Aorta (tissue), 5 donors: ENCODE data around the gene FAM111A. TPM values are rescaled to one million over a fixed set of nuclear protein-coding genes. Genes with fewer than 3 reads are reported as not detected.

Experiments
- ATAC-seq: fragments of 200-7000 bp; cut with Tn5 transposase; one replicate; pipeline ENCODE4 v1.9.1; 2022; ENCODE audit warnings: moderate library complexity; ENCODE audit not compliant: low FRiP score
- DNase-seq, 2 donors: peaks; one replicate each; pipeline ENCODE4 v3.0.0-alpha.2; 2020
- H3K27ac ChIP-seq, 2 donors: one replicate each; pipeline ENCODE4 v1.5.1; 2013; ENCODE audit warnings: low read length in 2 of 2, mild to moderate bottlenecking in 2 of 2, moderate library complexity in 2 of 2, control low read depth in 1 of 2, inconsistent platforms in 1 of 2, low read depth in 1 of 2
- H3K27me3 ChIP-seq, 2 donors: one replicate each; pipeline ENCODE4 v1.6.1; 2013; ENCODE audit warnings: control low read depth in 1 of 2, low read length in 1 of 2, mild to moderate bottlenecking in 1 of 2, moderate library complexity in 1 of 2; ENCODE audit not compliant: insufficient read depth in 2 of 2, control insufficient read depth in 1 of 2
- H3K36me3 ChIP-seq, 2 donors: one replicate each; pipeline ENCODE4 v1.6.1; 2013; ENCODE audit warnings: control low read depth in 1 of 2, low read length in 1 of 2, mild to moderate bottlenecking in 1 of 2; ENCODE audit not compliant: insufficient read depth in 2 of 2, control insufficient read depth in 1 of 2
- H3K4me1 ChIP-seq, 2 donors: one replicate each; pipeline ENCODE4 v1.6.1; 2013; ENCODE audit warnings: low read length in 2 of 2, control low read depth in 1 of 2, mild to moderate bottlenecking in 1 of 2, moderate library complexity in 1 of 2; ENCODE audit not compliant: insufficient read depth in 2 of 2, control insufficient read depth in 1 of 2
- H3K4me3 ChIP-seq, 2 donors: one replicate each; pipeline ENCODE4 v1.5.1; 2013; ENCODE audit warnings: low read length in 2 of 2, control low read depth in 1 of 2, mild to moderate bottlenecking in 1 of 2
- H3K9me3 ChIP-seq: one replicate; pipeline ENCODE4 v1.6.1; 2013; ENCODE audit warnings: mild to moderate bottlenecking, low read length; ENCODE audit not compliant: control insufficient read depth
- WGBS, 2 donors: extraction: QIAGEN DNeasy Blood & Tissue Kit; methylation state at CpG; one replicate each; pipeline ENCODE4 v1.1.7; 2013; 5-methylcytosine and 5-hydroxymethylcytosine counted together
- intact Hi-C, 2 donors: fragments of 100-400 bp; cut with DNase I; formaldehyde crosslinking; loops; one replicate each; pipeline versions ENCODE4 v1.14.2 to v1.15.0; 2022
- polyA plus RNA-seq, 2 donors: library from polyadenylated mRNA; stranded (reverse); fragments of 200-250 nt; gene quantifications; one replicate each; pipeline ENCODE4 v1.2.3, GENCODE V29; 2013
- total RNA-seq, 2 donors: library from RNA; stranded (reverse); fragmentation: NEBNext Ultra II Directional; extraction: Animal tissue kit (Norgen Biotek cat#: 25700); gene quantifications; one replicate each; pipeline ENCODE4 v1.2.1, GENCODE V29; 2021
- donor health status: healthy with polysubstance abuse.
- donor health status: Bipolar disorder and iron deficiency.
- donor health status: DM: no; HTN: no; CAD: no.
- donor health status: DM: no; HTN: no; CAD: no.
- donor health status: DM: yes; HTN: yes; CAD: no.

Gene FAM111A
- total and polyA plus RNA-seq, 4 donors = 5.8 to 49.0 (median 24.3) TPM

- WGBS, 2 donors = 66 to 78% methylated on average over 3 of the region's 3 CpGs
- H3K27me3 ChIP-seq = no peaks in the 10 kb centered on the region
- no peaks in the 10 kb centered on the region for H3K4me1 ChIP-seq
- no peak overlapping the region for H3K4me3 ChIP-seq
- H3K27ac ChIP-seq = no peak overlapping the region
- no peak for DNase-seq
- peaks cover 0 to 1% of the 10 kb centered on the region in 2 donors for H3K36me3 ChIP-seq
- intact Hi-C loops = no loop called here
- no peak for ATAC-seq
- H3K9me3 ChIP-seq = no peaks in the 10 kb centered on the region
Observed at GRCh38 chr11:59187035-59187434, 44.4 kb downstream of the FAM111A start.

GRCh38 chr11:59187587-59187986 lies 44.9 kb downstream of the FAM111A start:
- intact Hi-C loops = no loop called here
- no peak overlapping the region for H3K27ac ChIP-seq

GRCh38 chr11:59188954-59189353 lies 46.3 kb downstream of the FAM111A start:
- no peak for ATAC-seq
- peaks cover 0 to 3% of the 10 kb centered on the region in 2 donors for H3K36me3 ChIP-seq

More at GRCh38 chr11:59187587-59187986, 44.9 kb downstream of the FAM111A start:
- ATAC-seq (no peak), DNase-seq (peak in 1 of 2 donors; percentile 68)
- H3K9me3 ChIP-seq = no peaks in the 10 kb centered on the region
- no peak overlapping the region for H3K4me3 ChIP-seq
- WGBS, 2 donors = 83% methylated on average over 6 of the region's 6 CpGs
- peaks cover 0 to 3% of the 10 kb centered on the region in 2 donors for H3K36me3 ChIP-seq
- H3K4me1 ChIP-seq = no peaks in the 10 kb centered on the region
- H3K27me3 ChIP-seq = no peaks in the 10 kb centered on the region

GRCh38 chr11:59189986-59190385 lies 47.3 kb downstream of the FAM111A start:
- Histone ChIP-seq H3K27me3 (no peaks in the 10 kb centered on the region), H3K4me1 (no peaks in the 10 kb centered on the region), H3K4me3 (no peak overlapping the region), H3K36me3 (peaks cover 0 to 3% of the 10 kb centered on the region in 2 donors), H3K27ac (no peak overlapping the region), H3K9me3 (no peaks in the 10 kb centered on the region)
- 59 to 62% methylated on average over 4 of the region's 4 CpGs for WGBS, 2 donors
- ATAC-seq (no peak), DNase-seq (no peak)
- intact Hi-C loops = no loop called here

More at GRCh38 chr11:59188954-59189353, 46.3 kb downstream of the FAM111A start:
- DNase-seq = no peak
- Histone ChIP-seq H3K27ac (no peak overlapping the region), H3K27me3 (no peaks in the 10 kb centered on the region), H3K4me1 (no peaks in the 10 kb centered on the region), H3K4me3 (no peak overlapping the region), H3K9me3 (no peaks in the 10 kb centered on the region)
- WGBS, 2 donors = 86 to 88% methylated on average over 4 of the region's 4 CpGs
- intact Hi-C loops = no loop called here

- no peak for DNase-seq
- H3K9me3 ChIP-seq = no peaks in the 10 kb centered on the region
- H3K36me3 ChIP-seq = peaks cover 0 to 3% of the 10 kb centered on the region in 2 donors
- no peak overlapping the region for H3K4me3 ChIP-seq
- ATAC-seq = no peak
- no peak overlapping the region for H3K27ac ChIP-seq
- WGBS, 2 donors = 81 to 92% methylated on average over 4 of the region's 4 CpGs
- H3K27me3 ChIP-seq = no peaks in the 10 kb centered on the region
- intact Hi-C loops = no loop called here
- no peaks in the 10 kb centered on the region for H3K4me1 ChIP-seq
Observed at GRCh38 chr11:59191095-59191494, 48.4 kb downstream of the FAM111A start.

GRCh38 chr11:59191890-59192289 lies 49.2 kb downstream of the FAM111A start:
- Histone ChIP-seq H3K4me1 (no peaks in the 10 kb centered on the region), H3K36me3 (peaks cover 0 to 3% of the 10 kb centered on the region in 2 donors)
- 89 to 92% methylated on average over 8 of the region's 8 CpGs for WGBS, 2 donors

GRCh38 chr11:59192446-59193020 lies 49.9 kb downstream of the FAM111A start:
- Histone ChIP-seq H3K36me3 (peaks cover 0 to 3% of the 10 kb centered on the region in 2 donors), H3K9me3 (no peaks in the 10 kb centered on the region), H3K4me1 (no peaks in the 10 kb centered on the region), H3K27ac (no peak overlapping the region), H3K4me3 (no peak overlapping the region), H3K27me3 (no peaks in the 10 kb centered on the region)
- DNase-seq (no peak), ATAC-seq (no peak)
- 90 to 98% methylated on average over 4 of the region's 4 CpGs for WGBS, 2 donors
- intact Hi-C loops = no loop called here

More at GRCh38 chr11:59191890-59192289, 49.2 kb downstream of the FAM111A start:
- intact Hi-C loops = no loop called here
- Histone ChIP-seq H3K4me3 (no peak overlapping the region), H3K27me3 (no peaks in the 10 kb centered on the region), H3K9me3 (no peaks in the 10 kb centered on the region), H3K27ac (no peak overlapping the region)
- no peak for DNase-seq
- ATAC-seq = no peak

GRCh38 chr11:59193587-59194130 lies 51.0 kb downstream of the FAM111A start:
- no peaks in the 10 kb centered on the region for H3K27me3 ChIP-seq
- no peak overlapping the region for H3K4me3 ChIP-seq
- ATAC-seq (no peak), DNase-seq (no peak)
- H3K4me1 ChIP-seq = peaks cover 0 to 5% of the 10 kb centered on the region in 2 donors
- H3K9me3 ChIP-seq = no peaks in the 10 kb centered on the region
- 89 to 91% methylated on average over 10 of the region's 10 CpGs for WGBS, 2 donors
- intact Hi-C loops = no loop called here
- H3K27ac ChIP-seq = no peak overlapping the region
- peaks cover 0 to 3% of the 10 kb centered on the region in 2 donors for H3K36me3 ChIP-seq

GRCh38 chr11:59195586-59195985 lies 52.9 kb downstream of the FAM111A start:
- H3K27ac ChIP-seq = no peak overlapping the region
- no peak for ATAC-seq
- intact Hi-C loops = no loop called here
- H3K36me3 ChIP-seq = peaks cover 0 to 3% of the 10 kb centered on the region in 2 donors
- H3K27me3 ChIP-seq = no peaks in the 10 kb centered on the region
- DNase-seq = no peak
- H3K4me3 ChIP-seq = no peak overlapping the region
- H3K9me3 ChIP-seq = no peaks in the 10 kb centered on the region
- WGBS, 2 donors = 87 to 89% methylated on average over 4 of the region's 4 CpGs
- peaks cover 0 to 14% of the 10 kb centered on the region in 2 donors for H3K4me1 ChIP-seq
